Measurements from ENCODE around the gene VPS35.

Gene VPS35

DNA sequence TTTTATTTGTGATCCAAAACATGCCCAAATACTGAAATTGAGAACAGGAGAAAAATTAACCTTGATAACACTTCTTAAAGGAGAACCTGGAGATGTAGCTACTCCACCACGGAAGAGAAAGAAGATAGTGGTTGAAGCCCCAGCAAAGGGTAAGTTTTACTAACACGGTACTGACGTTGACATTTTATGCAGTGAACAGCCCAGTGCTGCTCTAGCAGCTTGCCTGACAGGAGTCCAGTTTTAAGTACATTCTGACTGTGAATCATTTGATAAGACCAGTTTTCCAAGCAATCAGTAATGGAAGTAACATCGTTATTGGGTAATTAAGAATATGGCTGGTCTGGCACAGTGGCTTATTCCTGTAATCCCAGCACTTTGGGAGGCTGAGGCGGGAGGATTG, 7.0 kb upstream of the VPS35 start:
- H3K4me3 ChIP-seq (ENCODE audit: low read depth, low read length), result no peak overlapping the region
- ChIA-PET POLR2A (no interaction called here), CTCF (interaction anchor here (1.2 to 1.4 kb wide), 2 partner anchors 9 to 22 kb away, joined by 3 read pairs; no protein-coding TSS in a partner anchor)
- TF ChIP-seq, protein P1, sequence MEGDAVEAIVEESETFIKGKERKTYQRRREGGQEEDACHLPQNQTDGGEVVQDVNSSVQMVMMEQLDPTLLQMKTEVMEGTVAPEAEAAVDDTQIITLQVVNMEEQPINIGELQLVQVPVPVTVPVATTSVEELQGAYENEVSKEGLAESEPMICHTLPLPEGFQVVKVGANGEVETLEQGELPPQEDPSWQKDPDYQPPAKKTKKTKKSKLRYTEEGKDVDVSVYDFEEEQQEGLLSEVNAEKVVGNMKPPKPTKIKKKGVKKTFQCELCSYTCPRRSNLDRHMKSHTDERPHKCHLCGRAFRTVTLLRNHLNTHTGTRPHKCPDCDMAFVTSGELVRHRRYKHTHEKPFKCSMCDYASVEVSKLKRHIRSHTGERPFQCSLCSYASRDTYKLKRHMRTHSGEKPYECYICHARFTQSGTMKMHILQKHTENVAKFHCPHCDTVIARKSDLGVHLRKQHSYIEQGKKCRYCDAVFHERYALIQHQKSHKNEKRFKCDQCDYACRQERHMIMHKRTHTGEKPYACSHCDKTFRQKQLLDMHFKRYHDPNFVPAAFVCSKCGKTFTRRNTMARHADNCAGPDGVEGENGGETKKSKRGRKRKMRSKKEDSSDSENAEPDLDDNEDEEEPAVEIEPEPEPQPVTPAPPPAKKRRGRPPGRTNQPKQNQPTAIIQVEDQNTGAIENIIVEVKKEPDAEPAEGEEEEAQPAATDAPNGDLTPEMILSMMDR (IDR thresholded peaks at IDR 0.05; ENCODE audit: insufficient read depth, low read length, missing control alignments), result no peak
- no peak for DNase-seq (ENCODE audit: low read depth, low spot score)

DNA sequence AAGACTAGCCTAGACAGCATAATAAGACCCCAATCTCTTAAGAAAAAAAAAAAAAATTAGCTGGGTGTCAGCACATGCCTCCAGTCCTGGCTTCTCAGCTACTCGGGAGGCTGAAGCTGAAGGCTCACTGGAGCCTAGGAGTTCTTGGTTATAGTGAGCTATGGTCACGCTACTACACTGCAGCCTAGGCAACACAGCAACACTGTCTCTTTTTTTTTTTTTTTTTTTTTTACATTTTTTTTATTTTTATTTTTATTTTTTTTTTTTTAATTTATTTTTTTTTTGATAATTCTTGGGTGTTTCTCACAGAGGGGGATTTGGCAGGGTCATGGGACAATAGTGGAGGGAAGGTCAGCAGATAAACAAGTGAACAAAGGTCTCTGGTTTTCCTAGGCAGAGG, 4.6 kb upstream of the VPS35 start:
- TF ChIP-seq, protein P1 (IDR thresholded peaks at IDR 0.05; ENCODE audit: insufficient read depth, low read length, missing control alignments), result no peak
- ChIA-PET POLR2A (no interaction called here), CTCF (interaction anchor here (0.6 to 1.4 kb wide), 4 partner anchors 11 to 64 kb away, joined by 3 to 6 read pairs (median 4); no protein-coding TSS in a partner anchor)
- no peak overlapping the region for H3K4me3 ChIP-seq (ENCODE audit: low read depth, low read length)
- DNase-seq (ENCODE audit: low read depth, low spot score), result no peak

DNA sequence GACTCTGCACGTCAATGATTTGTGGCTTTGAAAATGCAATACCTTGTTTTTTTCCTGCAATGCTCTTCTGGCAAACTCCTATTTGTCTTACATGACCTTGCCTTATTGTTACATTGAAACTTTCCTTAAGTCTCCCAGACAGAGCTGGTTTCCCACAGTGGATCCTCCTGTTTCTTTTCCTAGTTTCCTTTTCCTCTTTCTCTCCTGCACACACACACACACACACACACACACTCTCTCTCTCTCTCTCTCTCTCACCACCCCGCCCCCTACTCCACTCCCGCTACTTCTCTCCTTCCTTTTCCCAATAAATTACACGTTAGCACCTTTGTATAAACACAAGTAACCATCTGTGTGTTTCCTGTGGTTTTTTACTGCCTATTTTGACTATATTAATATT, 2.7 kb upstream of the VPS35 start:
- ChIA-PET POLR2A (no interaction called here), CTCF (interaction anchor here (1.0 to 3.7 kb wide), 7 partner anchors 8 to 109 kb away, joined by 3 to 16 read pairs (median 4); no protein-coding TSS in a partner anchor)
- TF ChIP-seq, protein P1 (IDR thresholded peaks at IDR 0.05; ENCODE audit: insufficient read depth, low read length, missing control alignments), result no peak
- DNase-seq (ENCODE audit: low read depth, low spot score), result no peak
- H3K4me3 ChIP-seq (ENCODE audit: low read depth, low read length), result no peak overlapping the region; the same call in 1 of the 2 replicates

DNA sequence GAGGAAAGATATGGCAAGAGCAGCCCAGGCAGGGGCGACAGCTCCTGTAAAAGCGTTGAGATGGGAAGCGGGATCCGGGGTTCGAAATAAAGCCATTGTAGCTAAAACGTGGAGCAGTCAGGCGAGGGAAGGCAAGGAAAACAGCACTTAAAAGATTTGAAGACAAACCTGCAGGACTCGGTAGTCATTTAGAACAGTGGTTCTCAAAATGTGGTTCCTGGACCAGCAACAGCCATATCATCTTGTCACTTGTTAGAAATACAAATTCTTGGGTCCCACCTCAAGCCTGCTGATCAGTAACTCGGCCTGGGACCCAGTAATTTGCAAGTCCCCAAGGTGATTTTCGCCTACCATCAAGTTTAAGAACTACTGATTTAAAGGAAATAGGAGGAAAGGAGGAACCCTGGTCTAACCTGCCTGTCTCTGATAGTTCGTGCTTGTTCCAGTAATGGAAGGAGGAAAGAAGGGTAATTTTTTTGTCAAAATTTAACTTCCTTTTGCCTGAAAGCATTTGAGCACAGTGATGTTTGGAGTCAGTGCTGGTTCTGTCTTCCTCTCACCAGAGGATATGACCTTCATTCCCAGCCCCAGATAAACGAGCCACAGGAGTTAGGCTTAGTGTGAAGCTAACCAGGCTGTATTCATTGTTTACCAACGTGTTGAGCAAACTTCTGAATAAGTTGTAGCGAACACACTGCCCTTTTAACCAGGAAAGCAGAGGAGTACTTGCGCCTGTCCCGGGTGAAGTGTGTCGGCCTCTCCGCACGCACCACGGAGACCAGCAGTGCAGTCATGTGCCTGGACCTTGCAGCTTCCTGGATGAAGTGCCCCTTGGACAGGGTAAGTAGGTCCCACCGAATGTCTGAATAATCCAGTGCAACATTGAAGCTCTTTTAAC, 1.6 kb upstream of the VPS35 start:
- ChIA-PET POLR2A (interaction anchor here (0.6 kb wide), 1 partner anchor 148 kb away, joined by 4 read pairs; no protein-coding TSS in a partner anchor), CTCF (interaction anchor here (0.8 to 3.7 kb wide), 10 partner anchors 9 to 116 kb away, joined by 3 to 16 read pairs (median 4); no protein-coding TSS in a partner anchor)
- TF ChIP-seq, protein P1 (IDR thresholded peaks at IDR 0.05; ENCODE audit: insufficient read depth, low read length, missing control alignments), result no peak
- no peak for DNase-seq (ENCODE audit: low read depth, low spot score)
- H3K4me3 ChIP-seq (ENCODE audit: low read depth, low read length), result peak overlapping the region; percentile 89

DNA sequence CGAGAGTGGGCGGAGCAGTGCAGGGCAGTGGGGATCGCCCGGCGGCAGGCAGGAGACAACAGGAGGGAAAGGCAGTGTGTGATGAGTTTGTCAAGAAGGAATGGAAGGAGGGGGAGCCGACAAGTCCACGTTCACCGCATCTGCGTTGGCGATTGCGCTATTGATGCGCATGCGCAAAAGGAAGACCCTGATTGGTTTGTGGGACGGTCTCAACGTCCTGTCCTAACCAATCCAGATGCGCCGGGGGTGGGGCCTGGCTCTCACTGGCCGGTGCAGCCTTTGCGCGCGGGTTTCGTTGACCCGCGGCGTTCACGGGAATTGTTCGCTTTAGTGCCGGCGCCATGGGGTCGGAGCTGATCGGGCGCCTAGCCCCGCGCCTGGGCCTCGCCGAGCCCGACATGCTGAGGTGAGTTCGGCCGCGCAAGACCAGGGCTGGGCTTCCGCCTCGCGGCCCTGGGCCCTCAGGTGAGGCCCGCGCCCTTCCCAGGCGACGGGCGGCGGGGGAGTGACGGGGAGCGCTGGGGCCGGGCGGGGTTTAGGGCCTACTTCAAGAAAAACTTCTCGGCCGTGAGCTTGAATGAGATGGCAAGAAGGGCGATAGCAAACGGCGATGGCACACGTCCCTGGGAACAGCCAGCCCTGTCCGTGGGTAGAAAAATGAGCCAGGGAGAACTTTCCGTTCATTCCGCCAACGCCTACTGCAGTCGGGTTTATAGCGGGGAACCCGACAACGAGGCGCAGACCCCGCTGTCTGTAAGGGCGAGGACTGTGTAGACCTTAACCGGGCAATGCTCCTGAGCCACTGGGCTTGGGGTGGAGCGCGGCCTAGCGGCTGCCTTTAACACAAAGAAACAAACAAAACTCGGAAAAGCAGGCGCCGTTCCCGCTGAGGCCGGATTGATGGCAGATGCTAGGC, 645 bp upstream of the VPS35 start, which contains the start of gene ORC6:
Gene ORC6, plus strand, starts transcription at position 295 of the 916 bp plus-strand sequence. Its CDS starts 47 bp downstream, at position 342.
- peak within 1 kb of the TSS; percentile 89 for H3K4me3 ChIP-seq (ENCODE audit: low read depth, low read length)
- POLR2A ChIA-PET, result no interaction called here
- TF ChIP-seq, protein P1 (IDR thresholded peaks at IDR 0.05; ENCODE audit: insufficient read depth, low read length, missing control alignments), result peak; percentile 62
- CTCF ChIA-PET, result interaction anchor here (0.8 to 3.7 kb wide), 6 partner anchors 10 to 111 kb away, joined by 3 to 16 read pairs (median 3); no protein-coding TSS in a partner anchor
- DNase-seq (ENCODE audit: low read depth, low spot score), result peak; percentile 63

Measured in AG04449 (cell line).